Natural killer cell (primary cell): Measurements from ENCODE around the gene ORMDL2. TPM values are rescaled to one million over a fixed set of nuclear protein-coding genes. Genes with fewer than 3 reads are reported as not detected.

Experiments used
- ATAC-seq, 3 donors: fragments of 150-1000 bp in 2 of 3; fragments of 200-7000 bp in 1 of 3; cut with Tn5 transposase; 1 replicate in 1 of 3; 2 replicates in 2 of 3; pipeline ENCODE4 v1.10.0; 2021; ENCODE audit warnings: mild to moderate bottlenecking in 2 of 3, moderate library complexity in 2 of 3
- DNase-seq, 2 donors: peaks; one replicate each; pipeline versions ENCODE4 v3.0.0 to v3.0.0-alpha.2; 2013 to 2021; ENCODE audit warnings: mixed read lengths in 1 of 2
- H3K27ac ChIP-seq: one replicate; pipeline ENCODE4 v1.5.1; 2013; ENCODE audit warnings: mild to moderate bottlenecking, low read length
- H3K27me3 ChIP-seq: one replicate; pipeline ENCODE4 v1.6.1; 2013; ENCODE audit warnings: low read length; ENCODE audit not compliant: control insufficient read depth, insufficient read depth
- H3K36me3 ChIP-seq: one replicate; pipeline ENCODE4 v1.6.1; 2013; ENCODE audit warnings: low read length; ENCODE audit not compliant: control insufficient read depth, insufficient read depth
- H3K4me1 ChIP-seq: one replicate; pipeline ENCODE4 v1.6.1; 2013; ENCODE audit warnings: low read length; ENCODE audit not compliant: control insufficient read depth, insufficient read depth
- H3K4me3 ChIP-seq: one replicate; pipeline ENCODE4 v1.5.1; 2013; ENCODE audit warnings: low read length
- H3K9me3 ChIP-seq: one replicate; pipeline ENCODE4 v1.6.1; 2013; ENCODE audit warnings: low read length; ENCODE audit not compliant: control insufficient read depth, insufficient read depth
- H3K27ac Mint-ChIP-seq, 2 donors: one replicate each; pipeline ENCODE4 v1.8.0; 2022; ENCODE audit warnings: mild to moderate bottlenecking in 2 of 2, mixed read lengths in 2 of 2, moderate library complexity in 1 of 2
- H3K27me3 Mint-ChIP-seq, 2 donors: one replicate each; pipeline ENCODE4 v1.8.0; 2022; ENCODE audit warnings: low read depth in 2 of 2, mixed read lengths in 2 of 2
- H3K36me3 Mint-ChIP-seq: one replicate; pipeline ENCODE4 v1.8.0; 2022; ENCODE audit warnings: mixed read lengths
- H3K4me1 Mint-ChIP-seq, 2 donors: one replicate each; pipeline ENCODE4 v1.8.0; 2022; ENCODE audit warnings: mixed read lengths in 2 of 2
- H3K4me3 Mint-ChIP-seq: one replicate; pipeline ENCODE4 v1.8.0; 2022; ENCODE audit warnings: mild to moderate bottlenecking, moderate library complexity, mixed read lengths
- H3K9me3 Mint-ChIP-seq, 2 donors: one replicate each; pipeline ENCODE4 v1.8.0; 2022; ENCODE audit warnings: mixed read lengths in 2 of 2
- WGBS: methylation state at CpG from one replicate; pipeline ENCODE4 v1.1.7; 2013; ENCODE audit warnings: missing lambda C conversion rate; ENCODE audit not compliant: insufficient coverage; 5-methylcytosine and 5-hydroxymethylcytosine counted together
- intact Hi-C: fragments of 100-400 bp; cut with micrococcal nuclease; formaldehyde crosslinking; loops from one replicate; pipeline ENCODE4 v1.14.2; 2022
- total RNA-seq, 4 donors: library from RNA; stranded (reverse); fragments of 120-200 nt in 1 of 4; gene quantifications; one replicate each; pipeline versions ENCODE4 v1.2.3 to v1.2.4, GENCODE V29; 2013 to 2022
- TF ChIP-seq, protein P1 (sequence below): fragments of 200-600 bp; IDR thresholded peaks from one replicate; pipeline ENCODE4 v1.8.0; 2022; ENCODE audit warnings: antibody characterized with exemption

ORMDL2 gene
- total RNA-seq, 3 donors from 2014 or later (not counting 1 experiment from before 2014, with no cell fraction given): 21.3 to 36.3 (median 23.1) TPM

DNA sequence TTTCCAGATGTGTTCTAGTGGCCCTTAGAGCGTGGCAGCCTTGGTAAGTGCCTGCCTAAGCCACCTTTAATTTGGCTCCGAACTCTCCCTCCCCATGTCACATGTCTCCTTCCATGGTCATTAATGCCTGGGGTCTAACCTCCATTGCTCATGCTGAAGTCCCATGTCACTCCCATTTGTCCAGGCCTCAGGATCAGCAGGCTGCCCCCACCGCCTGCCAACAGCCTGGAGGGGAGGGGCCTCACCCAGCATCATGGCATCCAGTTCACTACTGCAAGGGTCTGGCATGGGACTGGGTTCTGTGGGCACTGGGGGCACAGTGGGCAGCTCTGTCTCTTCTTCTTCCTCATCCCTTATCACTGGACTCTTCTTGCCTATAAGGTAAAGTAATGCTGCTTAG, 20.5 kb downstream of the ORMDL2 start:
- Mint-ChIP-seq H3K27ac (no peak overlapping the region), H3K9me3 (no peaks in the 10 kb centered on the region), H3K4me1 (peaks cover 0 to 7% of the 10 kb centered on the region in 2 donors), H3K36me3 (no peaks in the 10 kb centered on the region), H3K27me3 (peaks cover 0 to 3% of the 10 kb centered on the region in 2 donors), H3K4me3 (no peak overlapping the region)
- no peaks in the 10 kb centered on the region for H3K36me3 ChIP-seq
- intact Hi-C loops: no loop called here
- H3K27ac ChIP-seq: no peak overlapping the region
- no peak for ATAC-seq
- H3K4me1 ChIP-seq: no peaks in the 10 kb centered on the region
- whole genome bisulfite sequencing: 92% methylated on average over 3 of the region's 3 CpGs
- H3K4me3 ChIP-seq: no peak overlapping the region
- TF ChIP-seq, protein P1, sequence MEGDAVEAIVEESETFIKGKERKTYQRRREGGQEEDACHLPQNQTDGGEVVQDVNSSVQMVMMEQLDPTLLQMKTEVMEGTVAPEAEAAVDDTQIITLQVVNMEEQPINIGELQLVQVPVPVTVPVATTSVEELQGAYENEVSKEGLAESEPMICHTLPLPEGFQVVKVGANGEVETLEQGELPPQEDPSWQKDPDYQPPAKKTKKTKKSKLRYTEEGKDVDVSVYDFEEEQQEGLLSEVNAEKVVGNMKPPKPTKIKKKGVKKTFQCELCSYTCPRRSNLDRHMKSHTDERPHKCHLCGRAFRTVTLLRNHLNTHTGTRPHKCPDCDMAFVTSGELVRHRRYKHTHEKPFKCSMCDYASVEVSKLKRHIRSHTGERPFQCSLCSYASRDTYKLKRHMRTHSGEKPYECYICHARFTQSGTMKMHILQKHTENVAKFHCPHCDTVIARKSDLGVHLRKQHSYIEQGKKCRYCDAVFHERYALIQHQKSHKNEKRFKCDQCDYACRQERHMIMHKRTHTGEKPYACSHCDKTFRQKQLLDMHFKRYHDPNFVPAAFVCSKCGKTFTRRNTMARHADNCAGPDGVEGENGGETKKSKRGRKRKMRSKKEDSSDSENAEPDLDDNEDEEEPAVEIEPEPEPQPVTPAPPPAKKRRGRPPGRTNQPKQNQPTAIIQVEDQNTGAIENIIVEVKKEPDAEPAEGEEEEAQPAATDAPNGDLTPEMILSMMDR: no peak
- H3K9me3 ChIP-seq: no peaks in the 10 kb centered on the region
- DNase-seq: no peak
- H3K27me3 ChIP-seq: no peaks in the 10 kb centered on the region

DNA sequence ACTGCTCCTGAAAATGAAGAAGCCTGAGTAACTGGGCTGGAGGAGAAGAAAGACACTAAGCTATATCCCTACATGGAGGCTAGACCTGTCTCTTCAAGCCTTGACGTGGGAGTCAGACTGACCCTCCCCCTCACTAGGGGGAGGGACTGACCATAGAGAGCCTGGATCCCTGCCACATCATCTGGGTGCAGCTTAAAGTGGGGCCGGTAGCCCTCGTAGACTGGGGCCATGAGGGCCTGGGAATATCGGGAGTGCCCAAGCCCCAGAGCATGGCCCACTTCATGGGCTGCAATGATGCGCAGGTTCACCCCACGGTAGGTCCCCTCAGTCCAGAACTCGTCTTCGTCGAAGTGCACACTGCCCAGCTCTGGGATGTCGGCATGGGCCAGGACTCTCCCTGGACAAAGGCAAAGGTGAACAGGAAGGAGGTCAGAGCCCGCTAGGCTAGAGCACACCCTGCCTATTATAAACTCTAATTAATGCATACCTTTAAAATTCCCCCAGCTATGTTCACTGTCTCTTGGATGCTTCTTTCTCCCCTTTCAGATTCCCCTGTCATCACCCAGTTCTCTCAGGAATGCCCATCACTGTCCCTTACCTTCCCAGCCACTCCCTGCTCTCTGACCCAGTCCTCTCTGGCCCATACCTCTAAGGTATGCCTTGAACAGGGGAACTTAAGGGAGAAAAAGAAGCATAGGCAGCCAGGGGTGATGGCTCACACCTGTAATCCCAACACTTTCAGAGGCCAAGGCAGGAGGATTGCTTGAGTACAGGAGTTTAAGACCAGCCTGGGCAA, 21.7 kb downstream of the ORMDL2 start:
- H3K27me3 ChIP-seq: no peaks in the 10 kb centered on the region
- Mint-ChIP-seq H3K27me3 (peaks cover 0 to 3% of the 10 kb centered on the region in 2 donors), H3K27ac (no peak overlapping the region), H3K9me3 (no peaks in the 10 kb centered on the region), H3K4me3 (no peak overlapping the region), H3K4me1 (peaks cover 0 to 4% of the 10 kb centered on the region in 2 donors), H3K36me3 (no peaks in the 10 kb centered on the region)
- H3K27ac ChIP-seq: no peak overlapping the region
- DNase-seq (no peak), ATAC-seq (no peak)
- intact Hi-C loops: no loop called here
- H3K4me3 ChIP-seq: no peak overlapping the region
- no peaks in the 10 kb centered on the region for H3K9me3 ChIP-seq
- WGBS: 93% methylated on average over 10 of the region's 11 CpGs
- H3K4me1 ChIP-seq: no peaks in the 10 kb centered on the region
- TF ChIP-seq, protein P1: no peak
- H3K36me3 ChIP-seq: no peaks in the 10 kb centered on the region

DNA sequence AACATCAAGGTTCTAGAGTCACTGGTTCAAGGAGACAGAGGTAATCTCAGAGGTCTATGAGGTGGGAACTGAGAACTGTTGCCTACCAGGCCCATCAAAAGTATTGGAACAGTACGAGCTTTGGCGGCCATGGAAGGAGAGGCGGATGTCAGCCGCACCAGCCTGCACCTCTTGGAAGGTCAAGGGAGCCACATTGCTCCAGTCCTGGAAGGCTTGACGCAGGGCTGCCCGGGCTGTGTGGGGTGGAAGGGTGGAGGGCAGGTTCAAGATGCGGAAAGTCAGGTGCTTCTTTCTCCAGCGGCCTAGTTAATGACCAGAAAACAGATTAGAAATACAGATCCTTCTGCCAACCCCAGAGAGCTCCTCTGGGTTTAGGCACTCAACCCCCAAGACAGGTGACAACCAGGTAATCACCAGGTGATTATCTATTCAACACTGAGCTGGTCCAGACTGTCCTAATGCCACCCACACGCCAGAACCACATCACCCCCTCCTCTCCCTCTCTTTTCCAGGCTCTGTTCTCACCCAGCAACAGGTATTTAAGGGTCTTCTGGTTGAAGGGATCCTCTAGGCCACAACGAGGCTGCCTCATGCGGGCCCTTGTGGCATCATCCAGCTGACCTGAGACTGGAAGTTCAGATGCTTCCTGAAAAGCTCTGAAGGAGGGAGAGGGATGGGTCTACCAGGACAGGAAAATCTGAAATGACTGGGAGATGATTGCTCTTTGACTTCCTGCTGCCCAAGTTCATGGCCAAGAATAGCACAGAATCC, 22.9 kb downstream of the ORMDL2 start:
- no peaks in the 10 kb centered on the region for H3K27me3 ChIP-seq
- no peak overlapping the region for H3K27ac ChIP-seq
- Mint-ChIP-seq H3K4me3 (no peak overlapping the region), H3K9me3 (no peaks in the 10 kb centered on the region), H3K4me1 (peaks cover 0 to 4% of the 10 kb centered on the region in 2 donors), H3K27me3 (peaks cover 0 to 3% of the 10 kb centered on the region in 2 donors), H3K27ac (no peak overlapping the region), H3K36me3 (no peaks in the 10 kb centered on the region)
- no peaks in the 10 kb centered on the region for H3K4me1 ChIP-seq
- no peaks in the 10 kb centered on the region for H3K36me3 ChIP-seq
- TF ChIP-seq, protein P1: no peak
- DNase-seq (no peak), ATAC-seq (no peak)
- WGBS: 94% methylated on average over 10 of the region's 11 CpGs
- H3K4me3 ChIP-seq: no peak overlapping the region
- intact Hi-C loops: no loop called here
- H3K9me3 ChIP-seq: no peaks in the 10 kb centered on the region
